CD4-positive, alpha-beta T cell (primary cell): Measurements from ENCODE around the gene MTUS2. TPM values are rescaled to one million over a fixed set of nuclear protein-coding genes. Genes with fewer than 3 reads are reported as not detected.
A peak's percentile ranks its signal among the peaks of the same experiment; 100 is the strongest.

Experiments
- ATAC-seq: fragments of 200-7000 bp; cut with Tn5 transposase; one replicate; pipeline ENCODE4 v1.10.0; 2022; ENCODE audit warnings: mild to moderate bottlenecking; ENCODE audit not compliant: poor library complexity
- CTCF ChIA-PET: fragments of 350-600 bp; sonication (Branson Sonifier 250); formaldehyde crosslinking; loops from one replicate; lab custom pipeline; 2021; ENCODE audit warnings: antibody characterized with exemption, inconsistent platforms; lab: Charles Lee
- POLR2A ChIA-PET: fragments of 350-600 bp; sonication (Branson Sonifier 250); formaldehyde crosslinking; loops from one replicate; lab custom pipeline; 2021; ENCODE audit warnings: antibody characterized with exemption, inconsistent platforms; lab: Charles Lee
- DNase-seq, 14 experiments: peaks; one replicate each; pipeline ENCODE4 v3.0.0-alpha.2; 2013 to 2020; ENCODE audit warnings: mixed read lengths in 2 of 14
- H3K27ac ChIP-seq, 2 donors: one replicate each; pipeline versions ENCODE4 v1.5.1 to v1.7.0; 2013; ENCODE audit warnings: low read length in 2 of 2, low read depth in 1 of 2, mild to moderate bottlenecking in 1 of 2
- H3K27me3 ChIP-seq, 2 experiments: 1 replicate in 1 of 2; 2 replicates in 1 of 2; pipeline versions ENCODE4 v1.6.1 to v1.7.0; 2013; ENCODE audit warnings: low read length in 2 of 2, control low read depth in 1 of 2, mild to moderate bottlenecking in 1 of 2, moderate library complexity in 1 of 2; ENCODE audit not compliant: insufficient read depth in 2 of 2, control insufficient read depth in 1 of 2
- H3K36me3 ChIP-seq: one replicate; pipeline ENCODE4 v1.6.1; 2013; ENCODE audit warnings: low read length, control low read depth; ENCODE audit not compliant: insufficient read depth
- H3K4me1 ChIP-seq: one replicate; pipeline ENCODE4 v1.6.1; 2013; ENCODE audit warnings: low read length, control low read depth; ENCODE audit not compliant: insufficient read depth
- H3K4me3 ChIP-seq: one replicate; pipeline ENCODE4 v1.5.1; 2013; ENCODE audit warnings: mild to moderate bottlenecking, low read length, moderate library complexity
- H3K9me3 ChIP-seq, 2 experiments: 1 replicate in 1 of 2; 2 replicates in 1 of 2; pipeline versions ENCODE4 v1.6.1 to v1.7.0; 2013; ENCODE audit warnings: low read length in 2 of 2, mild to moderate bottlenecking in 2 of 2, control low read depth in 1 of 2, moderate library complexity in 1 of 2; ENCODE audit not compliant: control insufficient read depth in 1 of 2, insufficient read depth in 1 of 2
- H3K27ac Mint-ChIP-seq: one replicate; pipeline ENCODE4 v1.8.0; 2020; ENCODE audit warnings: mixed read lengths
- H3K27me3 Mint-ChIP-seq: one replicate; pipeline ENCODE4 v1.8.0; 2021; ENCODE audit warnings: mixed read lengths
- H3K36me3 Mint-ChIP-seq: one replicate; pipeline ENCODE4 v1.8.0; 2021; ENCODE audit warnings: low read depth, mixed read lengths
- H3K4me1 Mint-ChIP-seq: one replicate; pipeline ENCODE4 v1.8.0; 2021; ENCODE audit warnings: low read depth, mixed read lengths
- H3K4me3 Mint-ChIP-seq: one replicate; pipeline ENCODE4 v1.8.0; 2020; ENCODE audit warnings: mild to moderate bottlenecking, mixed read lengths
- H3K9me3 Mint-ChIP-seq: one replicate; pipeline ENCODE4 v1.8.0; 2020; ENCODE audit warnings: mixed read lengths
- intact Hi-C, 2 experiments: fragments of 100-400 bp; cut with DNase I in 1 of 2; cut with micrococcal nuclease in 1 of 2; formaldehyde crosslinking; loops; one replicate each; pipeline versions ENCODE4 v1.15.1 to v1.9.0; 2023 to 2025; cut with DNase I, micrococcal nuclease
- total RNA-seq, 174 experiments: library from RNA in 2 of 174; stranded (reverse) in 2 of 174; gene quantifications; one replicate each; pipeline ENCODE4 v1.2.3 and lab custom pipeline; 2021 to 2026
- TF ChIP-seq, protein P1 (sequence below): fragments of 200-600 bp; IDR thresholded peaks from one replicate; pipeline ENCODE4 v1.8.0; 2022; ENCODE audit warnings: antibody characterized with exemption, mild to moderate bottlenecking

The MTUS2 gene
- total RNA-seq, 2 experiments from 2014 or later: 0.38 to 0.81 TPM

DNA sequence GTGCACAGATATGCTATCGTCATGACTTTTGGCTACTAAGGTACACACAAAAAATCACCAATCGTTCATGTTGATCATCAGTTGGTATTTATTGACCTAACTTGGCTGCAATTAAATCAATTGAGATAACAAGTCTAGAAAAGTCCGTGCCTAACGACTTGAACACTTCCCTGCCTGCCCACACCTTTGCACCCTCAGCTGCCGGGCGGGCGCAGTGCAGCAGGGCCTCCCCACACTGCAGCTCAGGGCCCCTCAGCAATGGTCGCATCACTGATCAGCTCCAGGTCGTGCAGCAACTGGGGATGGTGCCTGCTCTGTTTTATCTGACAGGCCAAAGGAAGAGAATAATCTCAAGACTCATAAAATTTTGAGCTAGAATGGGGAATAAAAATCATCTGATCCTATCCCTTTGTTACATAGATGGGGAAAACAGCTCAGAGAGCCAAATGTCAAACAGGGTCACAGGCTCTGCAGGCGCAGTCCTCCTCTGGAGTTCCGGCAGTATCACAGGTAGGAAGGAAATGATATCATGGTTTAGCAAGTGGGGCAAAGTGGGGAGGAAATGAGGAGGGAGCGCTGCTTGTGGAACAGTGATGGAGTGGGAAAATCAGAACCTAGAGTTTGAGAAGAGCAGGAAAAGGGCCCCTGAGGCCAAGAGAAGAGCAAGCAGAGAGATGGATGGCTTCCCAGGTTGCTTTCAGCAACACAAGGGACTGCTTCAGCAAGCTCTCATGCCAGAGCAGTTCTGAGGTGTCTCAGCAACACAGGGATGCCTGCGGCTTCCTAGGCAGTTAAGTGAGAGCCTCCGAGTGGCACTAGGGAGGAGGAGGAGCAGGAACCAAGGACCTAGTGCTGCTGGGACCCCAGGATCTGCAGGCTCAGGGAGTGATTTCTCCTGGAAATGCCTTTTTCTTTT is 717.9 kb downstream of the MTUS2 start:
- no peak overlapping the region for H3K27ac ChIP-seq
- intact Hi-C loops: no loop called here
- ChIA-PET CTCF (no interaction called here), POLR2A (no interaction called here)
- peaks cover 34% of the 10 kb centered on the region for H3K4me1 Mint-ChIP-seq
- H3K36me3 Mint-ChIP-seq: peaks cover 43% of the 10 kb centered on the region
- peaks cover 3% of the 10 kb centered on the region for H3K4me1 ChIP-seq
- H3K4me3 Mint-ChIP-seq: no peak overlapping the region
- peak overlapping the region; percentile 12 for H3K27ac Mint-ChIP-seq
- no peaks in the 10 kb centered on the region for H3K27me3 ChIP-seq
- no peaks in the 10 kb centered on the region for H3K9me3 ChIP-seq
- H3K27me3 Mint-ChIP-seq: no peaks in the 10 kb centered on the region
- H3K9me3 Mint-ChIP-seq: no peaks in the 10 kb centered on the region
- H3K4me3 ChIP-seq: no peak overlapping the region
- H3K36me3 ChIP-seq: peaks cover 26% of the 10 kb centered on the region
- TF ChIP-seq, protein P1, sequence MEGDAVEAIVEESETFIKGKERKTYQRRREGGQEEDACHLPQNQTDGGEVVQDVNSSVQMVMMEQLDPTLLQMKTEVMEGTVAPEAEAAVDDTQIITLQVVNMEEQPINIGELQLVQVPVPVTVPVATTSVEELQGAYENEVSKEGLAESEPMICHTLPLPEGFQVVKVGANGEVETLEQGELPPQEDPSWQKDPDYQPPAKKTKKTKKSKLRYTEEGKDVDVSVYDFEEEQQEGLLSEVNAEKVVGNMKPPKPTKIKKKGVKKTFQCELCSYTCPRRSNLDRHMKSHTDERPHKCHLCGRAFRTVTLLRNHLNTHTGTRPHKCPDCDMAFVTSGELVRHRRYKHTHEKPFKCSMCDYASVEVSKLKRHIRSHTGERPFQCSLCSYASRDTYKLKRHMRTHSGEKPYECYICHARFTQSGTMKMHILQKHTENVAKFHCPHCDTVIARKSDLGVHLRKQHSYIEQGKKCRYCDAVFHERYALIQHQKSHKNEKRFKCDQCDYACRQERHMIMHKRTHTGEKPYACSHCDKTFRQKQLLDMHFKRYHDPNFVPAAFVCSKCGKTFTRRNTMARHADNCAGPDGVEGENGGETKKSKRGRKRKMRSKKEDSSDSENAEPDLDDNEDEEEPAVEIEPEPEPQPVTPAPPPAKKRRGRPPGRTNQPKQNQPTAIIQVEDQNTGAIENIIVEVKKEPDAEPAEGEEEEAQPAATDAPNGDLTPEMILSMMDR: no peak
- no peak for ATAC-seq
- DNase-seq: no peak

DNA sequence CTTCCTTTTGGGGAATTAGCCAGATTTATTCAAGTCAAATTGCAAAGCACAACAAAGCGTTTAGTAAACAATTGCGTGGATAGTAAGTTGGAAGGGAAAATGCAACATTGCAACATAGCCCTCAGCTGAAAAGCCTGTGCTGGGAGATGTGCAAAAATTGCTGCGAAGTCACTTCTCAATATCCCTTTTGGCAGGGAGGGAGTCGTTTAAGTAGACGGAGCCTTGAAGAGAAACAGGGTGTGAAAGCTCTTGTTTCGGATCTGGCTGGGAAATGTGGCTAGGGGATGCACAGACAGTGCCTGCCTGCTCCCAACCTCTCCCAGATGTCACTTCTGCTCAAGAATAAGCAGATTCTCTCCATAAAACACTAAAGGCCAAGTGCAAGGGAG is 718.5 kb downstream of the MTUS2 start:
- H3K36me3 Mint-ChIP-seq: peaks cover 37% of the 10 kb centered on the region
- no peaks in the 10 kb centered on the region for H3K27me3 ChIP-seq
- peaks cover 3% of the 10 kb centered on the region for H3K4me1 ChIP-seq
- TF ChIP-seq, protein P1: no peak
- no peaks in the 10 kb centered on the region for H3K27me3 Mint-ChIP-seq
- no peaks in the 10 kb centered on the region for H3K9me3 Mint-ChIP-seq
- ATAC-seq: no peak
- H3K4me3 Mint-ChIP-seq: no peak overlapping the region
- peaks cover 36% of the 10 kb centered on the region for H3K4me1 Mint-ChIP-seq
- CTCF ChIA-PET: no interaction called here
- POLR2A ChIA-PET: no interaction called here
- H3K27ac Mint-ChIP-seq: no peak overlapping the region
- H3K27ac ChIP-seq: no peak overlapping the region
- H3K36me3 ChIP-seq: peaks cover 19% of the 10 kb centered on the region
- DNase-seq: no peak
- intact Hi-C loops: no loop called here
- H3K4me3 ChIP-seq: no peak overlapping the region
- H3K9me3 ChIP-seq: no peaks in the 10 kb centered on the region

DNA sequence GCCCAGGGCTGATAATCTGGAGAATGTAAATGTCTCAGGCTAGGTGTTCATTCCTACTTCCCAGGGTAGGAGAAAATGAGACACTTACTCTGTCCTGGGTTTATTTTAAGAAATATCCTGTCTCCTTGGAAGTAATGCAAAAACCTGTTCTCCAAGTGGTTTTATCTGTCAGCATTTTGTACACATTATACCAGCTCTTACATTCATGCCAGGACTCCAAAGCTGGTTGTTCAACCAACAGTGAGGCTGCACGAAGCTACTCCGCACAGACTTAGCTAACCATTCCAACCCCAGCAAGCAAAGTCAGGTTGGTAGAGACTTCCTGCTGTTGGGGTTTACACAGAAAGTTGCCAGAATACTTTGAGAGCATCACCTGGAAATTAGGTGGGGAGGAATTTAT is 719.7 kb downstream of the MTUS2 start:
- no peaks in the 10 kb centered on the region for H3K9me3 Mint-ChIP-seq
- H3K4me1 Mint-ChIP-seq: peaks cover 40% of the 10 kb centered on the region
- peaks cover 3% of the 10 kb centered on the region for H3K4me1 ChIP-seq
- H3K36me3 ChIP-seq: peaks cover 14% of the 10 kb centered on the region
- intact Hi-C loops: no loop called here
- H3K27ac Mint-ChIP-seq: no peak overlapping the region
- no peak overlapping the region for H3K4me3 Mint-ChIP-seq
- H3K36me3 Mint-ChIP-seq: peaks cover 29% of the 10 kb centered on the region
- no peak for ATAC-seq
- DNase-seq: no peak
- TF ChIP-seq, protein P1: no peak
- H3K27me3 Mint-ChIP-seq: no peaks in the 10 kb centered on the region
- POLR2A ChIA-PET: no interaction called here
- CTCF ChIA-PET: no interaction called here
- H3K27ac ChIP-seq: no peak overlapping the region
- H3K4me3 ChIP-seq: no peak overlapping the region
- no peaks in the 10 kb centered on the region for H3K9me3 ChIP-seq
- no peaks in the 10 kb centered on the region for H3K27me3 ChIP-seq
